ENCODE data around the gene HOXB8. TPM values are rescaled to one million over a fixed set of nuclear protein-coding genes. Genes with fewer than 3 reads are reported as not detected.
A peak's percentile ranks its signal among the peaks of the same experiment; 100 is the strongest.

Gene HOXB8
- polyA plus RNA-seq, 1 donor from 2014 or later = not detected

- Histone ChIP-seq H3K9ac (ENCODE audit: low read length) (no peak overlapping the region), H3K27me3 (ENCODE audit: insufficient read depth, low read depth, low read length) (peaks cover 98% of the 10 kb centered on the region), H3K36me3 (ENCODE audit: insufficient read depth, low read length) (no peaks in the 10 kb centered on the region), H3K4me2 (ENCODE audit: low read length) (no peak overlapping the region), H4K20me1 (ENCODE audit: insufficient read depth) (no peaks in the 10 kb centered on the region), H3K9me2 (ENCODE audit: insufficient read depth, low read length) (no peaks in the 10 kb centered on the region), H3K27ac (ENCODE audit: low read length) (no peak overlapping the region), H2AFZ (ENCODE audit: low read depth, low read length) (no peak overlapping the region), H3K79me2 (replicated peaks; ENCODE audit: insufficient read depth, low read length) (no peaks in the 10 kb centered on the region), H3K4me3 (ENCODE audit: low read length) (no peak overlapping the region), H3K9me3 (ENCODE audit: low read length) (no peaks in the 10 kb centered on the region), H3F3A (ENCODE audit: insufficient read depth, low read length, poor library complexity, severe bottlenecking) (no peaks in the 10 kb centered on the region)
- no peak for TF ChIP-seq MXI1 (conservative IDR thresholded peaks at IDR 0.05; ENCODE audit: poor library complexity, severe bottlenecking)
- peak; percentile 76 for TF ChIP-seq EZH2 (IDR thresholded peaks at IDR 0.05; ENCODE audit: borderline replicate concordance, insufficient read depth, low read length, poor library complexity, severe bottlenecking)
- no peak for TF ChIP-seq REST (IDR thresholded peaks at IDR 0.05; ENCODE audit: borderline replicate concordance)
- no peak for TF ChIP-seq TAF1 (IDR thresholded peaks at IDR 0.05; ENCODE audit: low read depth)
- no peak for TF ChIP-seq EP300 (conservative IDR thresholded peaks at IDR 0.05; ENCODE audit: poor library complexity, severe bottlenecking)
- peak; percentile 30 for TF ChIP-seq POLR2AphosphoS5 (IDR thresholded peaks at IDR 0.05)
- TF ChIP-seq SMC3 (conservative IDR thresholded peaks at IDR 0.05; ENCODE audit: poor library complexity) = no peak
Observed at GRCh38 chr17:48578616-48579470, 36.2 kb downstream of the HOXB8 start.

- H3F3A ChIP-seq (ENCODE audit: insufficient read depth, low read length, poor library complexity, severe bottlenecking) = no peaks in the 10 kb centered on the region
- H3K36me3 ChIP-seq (ENCODE audit: insufficient read depth, low read length) = no peaks in the 10 kb centered on the region
- H3K79me2 ChIP-seq (replicated peaks; ENCODE audit: insufficient read depth, low read length) = no peaks in the 10 kb centered on the region
- H3K9me2 ChIP-seq (ENCODE audit: insufficient read depth, low read length) = no peaks in the 10 kb centered on the region
- H3K4me2 ChIP-seq (ENCODE audit: low read length) = no peak within 1 kb of the TSS
- no peak within 1 kb of the TSS for H2AFZ ChIP-seq (ENCODE audit: low read depth, low read length)
- H3K27me3 ChIP-seq (ENCODE audit: insufficient read depth, low read depth, low read length) = peaks cover 98% of the 10 kb centered on the region
- H3K27ac ChIP-seq (ENCODE audit: low read length) = no peak within 1 kb of the TSS
- no peak within 1 kb of the TSS for H3K9ac ChIP-seq (ENCODE audit: low read length)
- no peak within 1 kb of the TSS for H3K4me3 ChIP-seq (ENCODE audit: low read length)
- no peaks in the 10 kb centered on the region for H4K20me1 ChIP-seq (ENCODE audit: insufficient read depth)
- no peaks in the 10 kb centered on the region for H3K9me3 ChIP-seq (ENCODE audit: low read length)
- TF ChIP-seq REST (IDR thresholded peaks at IDR 0.05; ENCODE audit: borderline replicate concordance) (no peak), CTCF (IDR thresholded peaks at IDR 0.05; ENCODE audit: poor library complexity, severe bottlenecking) (no peak), TAF1 (IDR thresholded peaks at IDR 0.05; ENCODE audit: low read depth) (no peak), EZH2 (IDR thresholded peaks at IDR 0.05; ENCODE audit: borderline replicate concordance, insufficient read depth, low read length, poor library complexity, severe bottlenecking) (no peak), EP300 (conservative IDR thresholded peaks at IDR 0.05; ENCODE audit: poor library complexity, severe bottlenecking) (no peak), RAD21 (conservative IDR thresholded peaks at IDR 0.05) (no peak), MXI1 (conservative IDR thresholded peaks at IDR 0.05; ENCODE audit: poor library complexity, severe bottlenecking) (no peak), POLR2AphosphoS5 (IDR thresholded peaks at IDR 0.05) (no peak), SMC3 (conservative IDR thresholded peaks at IDR 0.05; ENCODE audit: poor library complexity) (no peak)
Observed at GRCh38 chr17:48577946-48578615, 37.0 kb downstream of the HOXB8 start, which contains the start of gene HOXB4. Gene HOXB4 (minus strand): TSS chr17:48578350. CDS start chr17:48578319, 31 bp downstream.

Data from neural cell (in vitro differentiated cells).